Caco-2 (cell line): Measurements from ENCODE around the gene ADIG. TPM values are rescaled to one million over a fixed set of nuclear protein-coding genes. Genes with fewer than 3 reads are reported as not detected.

ENCODE experiments used
- BruUV-seq: library from RNA; stranded (reverse); fragments of 400-500 nt; replicated peaks from 2 replicates; lab custom pipeline; 2021; lab: Mats Ljungman, UMichigan
- CTCF ChIA-PET: fragments of 300-600 bp; sonication (Branson Sonifier 250); formaldehyde crosslinking; loops from one replicate; lab custom pipeline; 2022; ENCODE audit warnings: antibody characterized with exemption; lab: Charles Lee
- POLR2A ChIA-PET: fragments of 300-600 bp; sonication (Branson Sonifier 250); formaldehyde crosslinking; loops from one replicate; lab custom pipeline; 2022; ENCODE audit warnings: antibody characterized with exemption; lab: Charles Lee
- DNase-seq, 2 experiments: peaks; one replicate each; pipeline versions ENCODE4 v3.0.0 to v3.0.0-alpha.2; 2020 to 2022
- H3K27me3 ChIP-seq: replicated peaks from 2 replicates; pipeline ENCODE4 v1.6.0; 2011; ENCODE audit warnings: low read length; ENCODE audit not compliant: control insufficient read depth, insufficient read depth
- H3K36me3 ChIP-seq: 2 replicates; pipeline ENCODE4 v1.5.1; 2011; ENCODE audit warnings: low read length; ENCODE audit not compliant: control insufficient read depth, insufficient read depth
- H3K4me1 ChIP-seq: fragments of 250-450 bp; sonication (Bioruptor Pico); 2 replicates; pipeline ENCODE4 v1.5.1; 2020; ENCODE audit warnings: mild to moderate bottlenecking
- H3K4me3 ChIP-seq: 2 replicates; pipeline ENCODE4 v1.5.1; 2011; ENCODE audit warnings: low read depth, mild to moderate bottlenecking, control low read depth, low read length
- H3K9me3 ChIP-seq: fragments of 250-450 bp; sonication (Bioruptor Pico); 2 replicates; pipeline ENCODE4 v1.5.1; 2020; ENCODE audit warnings: mild to moderate bottlenecking, moderate library complexity
- H3K27ac Mint-ChIP-seq: one replicate; pipeline ENCODE4 v1.8.0; 2022; ENCODE audit warnings: mixed read lengths; ENCODE audit not compliant: unreplicated experiment
- H3K27me3 Mint-ChIP-seq: one replicate; pipeline ENCODE4 v1.8.0; 2022; ENCODE audit warnings: mixed read lengths; ENCODE audit not compliant: insufficient read depth, unreplicated experiment
- H3K36me3 Mint-ChIP-seq: one replicate; pipeline ENCODE4 v1.8.0; 2022; ENCODE audit warnings: mild to moderate bottlenecking, mixed read lengths; ENCODE audit not compliant: insufficient read depth, unreplicated experiment
- H3K4me1 Mint-ChIP-seq: one replicate; pipeline ENCODE4 v1.8.0; 2022; ENCODE audit warnings: low read depth, mixed read lengths; ENCODE audit not compliant: unreplicated experiment
- H3K4me3 Mint-ChIP-seq: one replicate; pipeline ENCODE4 v1.8.0; 2022; ENCODE audit warnings: mild to moderate bottlenecking, moderate library complexity, mixed read lengths; ENCODE audit not compliant: unreplicated experiment
- H3K9me3 Mint-ChIP-seq: one replicate; pipeline ENCODE4 v1.8.0; 2022; ENCODE audit warnings: mixed read lengths; ENCODE audit not compliant: unreplicated experiment
- intact Hi-C: fragments of 100-400 bp; cut with micrococcal nuclease; formaldehyde crosslinking; loops from one replicate; pipeline ENCODE4 v1.10.0; 2022; ENCODE audit not compliant: unreplicated experiment
- total RNA-seq: library from RNA; stranded (reverse); gene quantifications from 2 replicates; pipeline ENCODE4 v1.2.3, GENCODE V29; 2022
- TF ChIP-seq, protein P1 (sequence below), 2 experiments: fragments of 200-600 bp in 1 of 2; IDR thresholded peaks; 1 replicate in 1 of 2; 2 replicates in 1 of 2; pipeline versions ENCODE4 v1.5.1 to v1.8.0; 2011 to 2022; ENCODE audit warnings: antibody characterized with exemption in 1 of 2, control low read depth in 1 of 2, inconsistent platforms in 1 of 2, low read depth in 1 of 2, low read length in 1 of 2, mild to moderate bottlenecking in 1 of 2, moderate library complexity in 1 of 2; ENCODE audit not compliant: insufficient read depth in 1 of 2, severe bottlenecking in 1 of 2, unreplicated experiment in 1 of 2

Gene ADIG
- total RNA-seq, 1 experiment from 2014 or later = not detected

DNA sequence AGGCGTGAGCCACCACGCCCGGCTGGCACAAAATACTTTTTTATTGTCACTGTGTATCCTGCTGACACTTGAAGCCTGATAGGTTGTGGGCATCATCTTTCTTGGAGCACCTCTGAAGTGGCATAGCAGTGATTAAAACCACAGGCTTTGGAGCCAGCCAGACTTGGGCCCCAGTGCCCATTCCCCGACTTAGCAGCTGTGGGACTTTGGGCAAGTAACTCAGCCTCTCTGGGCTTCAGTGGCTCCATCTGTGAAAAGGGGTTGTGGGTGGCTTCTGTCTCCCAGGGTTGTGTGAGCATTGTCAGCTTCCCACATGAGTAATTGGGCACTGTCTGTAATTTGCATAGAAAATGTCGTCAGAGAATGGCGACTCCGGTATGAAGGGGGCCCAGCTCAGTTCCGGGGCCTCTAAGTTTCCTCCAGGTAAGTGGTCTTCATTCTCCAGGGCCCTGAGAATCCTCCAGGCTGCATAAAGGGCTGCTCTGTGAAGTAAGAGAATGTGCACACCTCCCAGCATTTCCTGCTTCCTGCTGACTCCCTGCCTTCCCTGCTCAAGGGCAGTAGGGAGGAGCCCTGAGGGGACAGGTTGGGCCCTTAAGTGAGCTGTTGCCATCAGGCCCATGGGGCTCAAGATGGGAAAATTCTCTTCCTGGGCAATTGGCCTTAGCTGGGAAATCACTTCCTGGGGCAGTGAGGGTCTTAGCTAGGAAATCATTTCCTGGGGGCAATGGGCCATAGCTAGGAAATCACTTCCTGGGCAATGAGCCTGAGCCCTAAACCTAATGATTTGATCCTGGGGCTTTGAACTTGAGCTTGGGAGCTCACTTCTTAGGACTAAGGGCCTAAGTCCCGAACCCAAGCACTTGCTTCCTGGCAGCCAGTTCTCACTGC lies 47.8 kb downstream of the ADIG start:
- H3K36me3 Mint-ChIP-seq = no peaks in the 10 kb centered on the region
- no peak overlapping the region for H3K27ac Mint-ChIP-seq
- peaks cover 9% of the 10 kb centered on the region for H3K27me3 Mint-ChIP-seq
- no peaks in the 10 kb centered on the region for H3K4me1 ChIP-seq
- DNase-seq = no peak
- ChIA-PET POLR2A (no interaction called here), CTCF (no interaction called here)
- H3K27me3 ChIP-seq = no peaks in the 10 kb centered on the region
- no peaks in the 10 kb centered on the region for H3K9me3 ChIP-seq
- H3K4me3 Mint-ChIP-seq = no peak overlapping the region
- H3K4me3 ChIP-seq = no peak overlapping the region
- no TSS peak for BruUV-seq
- TF ChIP-seq, protein P1, sequence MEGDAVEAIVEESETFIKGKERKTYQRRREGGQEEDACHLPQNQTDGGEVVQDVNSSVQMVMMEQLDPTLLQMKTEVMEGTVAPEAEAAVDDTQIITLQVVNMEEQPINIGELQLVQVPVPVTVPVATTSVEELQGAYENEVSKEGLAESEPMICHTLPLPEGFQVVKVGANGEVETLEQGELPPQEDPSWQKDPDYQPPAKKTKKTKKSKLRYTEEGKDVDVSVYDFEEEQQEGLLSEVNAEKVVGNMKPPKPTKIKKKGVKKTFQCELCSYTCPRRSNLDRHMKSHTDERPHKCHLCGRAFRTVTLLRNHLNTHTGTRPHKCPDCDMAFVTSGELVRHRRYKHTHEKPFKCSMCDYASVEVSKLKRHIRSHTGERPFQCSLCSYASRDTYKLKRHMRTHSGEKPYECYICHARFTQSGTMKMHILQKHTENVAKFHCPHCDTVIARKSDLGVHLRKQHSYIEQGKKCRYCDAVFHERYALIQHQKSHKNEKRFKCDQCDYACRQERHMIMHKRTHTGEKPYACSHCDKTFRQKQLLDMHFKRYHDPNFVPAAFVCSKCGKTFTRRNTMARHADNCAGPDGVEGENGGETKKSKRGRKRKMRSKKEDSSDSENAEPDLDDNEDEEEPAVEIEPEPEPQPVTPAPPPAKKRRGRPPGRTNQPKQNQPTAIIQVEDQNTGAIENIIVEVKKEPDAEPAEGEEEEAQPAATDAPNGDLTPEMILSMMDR (IDR thresholded peaks at IDR 0.05; ENCODE audit: insufficient read depth in 1 of 2, low read depth in 1 of 2, low read length in 1 of 2, severe bottlenecking in 1 of 2, unreplicated experiment in 1 of 2) = no peak
- no peaks in the 10 kb centered on the region for H3K36me3 ChIP-seq
- peaks cover 9% of the 10 kb centered on the region for H3K9me3 Mint-ChIP-seq
- intact Hi-C loops = no loop called here
- H3K4me1 Mint-ChIP-seq = no peaks in the 10 kb centered on the region

DNA sequence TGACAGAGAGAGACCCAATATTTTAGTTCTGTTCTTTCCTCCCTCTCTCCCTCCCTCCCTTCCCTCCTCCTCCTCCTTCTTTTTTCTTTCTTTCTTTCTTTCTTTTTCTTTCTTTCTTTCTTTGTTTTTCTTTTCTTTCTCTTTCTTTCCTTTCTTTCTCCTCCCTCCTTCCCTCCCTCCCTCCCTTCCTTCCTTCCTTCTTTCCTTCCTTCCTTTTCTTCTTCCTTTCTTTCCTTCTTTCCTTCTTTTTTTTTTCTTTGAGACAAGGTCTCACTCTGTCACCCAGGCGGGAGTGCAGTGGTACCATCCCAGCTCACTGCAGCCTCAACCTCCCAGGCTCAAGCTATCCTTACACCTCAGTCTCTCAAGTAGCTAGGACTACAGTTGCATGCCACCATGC lies 49.0 kb downstream of the ADIG start:
- Histone ChIP-seq H3K4me1 (no peaks in the 10 kb centered on the region), H3K36me3 (no peaks in the 10 kb centered on the region), H3K27me3 (no peaks in the 10 kb centered on the region; the same call in 1 of the 2 replicates), H3K4me3 (no peak overlapping the region), H3K9me3 (no peaks in the 10 kb centered on the region)
- Mint-ChIP-seq H3K27ac (no peak overlapping the region), H3K36me3 (no peaks in the 10 kb centered on the region), H3K27me3 (peaks cover 16% of the 10 kb centered on the region), H3K4me3 (no peak overlapping the region), H3K4me1 (no peaks in the 10 kb centered on the region), H3K9me3 (no peaks in the 10 kb centered on the region)
- TF ChIP-seq, protein P1 (IDR thresholded peaks at IDR 0.05; ENCODE audit: insufficient read depth in 1 of 2, low read depth in 1 of 2, low read length in 1 of 2, severe bottlenecking in 1 of 2, unreplicated experiment in 1 of 2) = no peak
- DNase-seq = no peak
- no TSS peak for BruUV-seq
- POLR2A ChIA-PET = no interaction called here
- intact Hi-C loops = no loop called here
- CTCF ChIA-PET = no interaction called here

DNA sequence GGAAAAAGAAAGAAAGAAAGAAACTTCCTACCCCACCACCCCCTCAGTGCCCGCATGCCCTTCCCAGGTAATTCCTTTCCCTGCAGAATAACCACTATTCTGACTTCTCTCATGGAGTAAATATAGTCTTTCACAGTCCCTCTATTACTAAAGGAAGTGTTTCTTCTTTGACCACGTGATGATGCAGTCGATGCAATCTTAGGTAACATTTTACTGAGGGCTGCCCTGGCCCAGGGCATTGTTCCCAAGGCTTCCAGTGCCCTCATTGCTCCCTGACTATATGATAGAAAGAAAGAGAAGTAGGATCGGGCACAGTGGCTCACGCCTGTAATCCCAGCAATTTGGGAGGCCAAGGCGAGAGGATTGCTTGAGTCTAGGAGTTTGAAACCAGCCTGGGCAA lies 49.7 kb downstream of the ADIG start:
- ChIA-PET POLR2A (no interaction called here), CTCF (no interaction called here)
- Mint-ChIP-seq H3K4me1 (no peaks in the 10 kb centered on the region), H3K27me3 (peaks cover 16% of the 10 kb centered on the region), H3K36me3 (no peaks in the 10 kb centered on the region), H3K4me3 (no peak overlapping the region), H3K27ac (no peak overlapping the region), H3K9me3 (no peaks in the 10 kb centered on the region)
- Histone ChIP-seq H3K4me3 (no peak overlapping the region), H3K27me3 (no peaks in the 10 kb centered on the region; the same call in 1 of the 2 replicates), H3K4me1 (no peaks in the 10 kb centered on the region), H3K9me3 (no peaks in the 10 kb centered on the region), H3K36me3 (no peaks in the 10 kb centered on the region)
- TF ChIP-seq, protein P1 (IDR thresholded peaks at IDR 0.05; ENCODE audit: insufficient read depth in 1 of 2, low read depth in 1 of 2, low read length in 1 of 2, severe bottlenecking in 1 of 2, unreplicated experiment in 1 of 2) = no peak
- no peak for DNase-seq
- BruUV-seq = no TSS peak
- intact Hi-C loops = no loop called here
